BLaER1 treated with 17β-estradiol and CSF1 and Interleukin-3, amounts not matched to agents 10 nM and 100 nM (cell line): ENCODE results near the gene ERVMER34-1.

Experiments
- H3K27ac ChIP-seq, 11 experiments: shearing (Covaris generic); formaldehyde crosslinking; 2 replicates each; pipeline ENCODE4 v1.8.1; 2022
- H3K27me3 ChIP-seq, 11 experiments: shearing (Covaris generic); formaldehyde crosslinking; 2 replicates each; pipeline ENCODE4 v1.8.1; 2022
- H3K36me3 ChIP-seq, 11 experiments: shearing (Covaris generic); formaldehyde crosslinking; 2 replicates each; pipeline ENCODE4 v1.8.1; 2022
- H3K4me1 ChIP-seq, 10 experiments: shearing (Covaris generic); formaldehyde crosslinking; 2 replicates each; pipeline ENCODE4 v1.8.1; 2022
- H3K4me2 ChIP-seq, 11 experiments: shearing (Covaris generic); formaldehyde crosslinking; 2 replicates each; pipeline ENCODE4 v1.8.1; 2022
- H3K4me3 ChIP-seq, 10 experiments: shearing (Covaris generic); formaldehyde crosslinking; 2 replicates each; pipeline ENCODE4 v1.8.1; 2022
- H3K9ac ChIP-seq, 11 experiments: shearing (Covaris generic); formaldehyde crosslinking; 2 replicates each; pipeline ENCODE4 v1.8.1; 2022
- H3K9me3 ChIP-seq, 11 experiments: shearing (Covaris generic); formaldehyde crosslinking; replicated peaks in 1 of 11; 2 replicates each; pipeline ENCODE4 v1.8.1; 2022
- H4K20me1 ChIP-seq, 11 experiments: shearing (Covaris generic); formaldehyde crosslinking; 2 replicates each; pipeline ENCODE4 v1.8.1; 2022
- Cebpa-rat ChIP-seq, 11 experiments: shearing (Covaris generic); IDR thresholded peaks; 2 replicates each; pipeline ENCODE4 v1.8.1; 2022

The ERVMER34-1 gene

GRCh38 chr4:52713456-52713937, 37.7 kb downstream of the ERVMER34-1 start:
- peak overlapping the region; percentile 87 to 99 (median 96) for H3K4me2 ChIP-seq
- peaks cover 25 to 43% (median 32%) of the 10 kb centered on the region in 10 experiments for H3K4me1 ChIP-seq
- H4K20me1 ChIP-seq = peaks cover 0 to 50% (median 16%) of the 10 kb centered on the region in 11 experiments; a peak in 11 of 22 replicates
- peak overlapping the region; percentile 74 to 96 (median 91) for H3K4me3 ChIP-seq
- no peaks in the 10 kb centered on the region for H3K9me3 ChIP-seq
- peak overlapping the region; percentile 86 to 98 (median 96) for H3K9ac ChIP-seq
- peak overlapping the region in 10 of 11 experiments; percentile 82 to 97 (median 96); a peak in 20 of 22 replicates for H3K27ac ChIP-seq
- H3K27me3 ChIP-seq = no peaks in the 10 kb centered on the region
- peaks cover 31 to 51% (median 48%) of the 10 kb centered on the region in 11 experiments for H3K36me3 ChIP-seq
- TF ChIP-seq Cebpa-rat (IDR thresholded peaks at IDR 0.05) = no peak

GRCh38 chr4:52712251-52713130, 38.7 kb downstream of the ERVMER34-1 start:
- Histone ChIP-seq H4K20me1 (peaks cover 0 to 40% (median 9%) of the 10 kb centered on the region in 11 experiments; a peak in 11 of 22 replicates), H3K9me3 (no peaks in the 10 kb centered on the region), H3K27ac (peak overlapping the region; percentile 58 to 97 (median 95)), H3K36me3 (peaks cover 31 to 46% (median 43%) of the 10 kb centered on the region in 11 experiments), H3K4me3 (peak overlapping the region; percentile 74 to 96 (median 91)), H3K4me2 (peak overlapping the region; percentile 87 to 99 (median 96)), H3K4me1 (peaks cover 25 to 43% (median 32%) of the 10 kb centered on the region in 10 experiments), H3K27me3 (no peaks in the 10 kb centered on the region), H3K9ac (peak overlapping the region; percentile 86 to 98 (median 96))
- no peak for TF ChIP-seq Cebpa-rat (IDR thresholded peaks at IDR 0.05)

GRCh38 chr4:52711834-52712250, 39.4 kb downstream of the ERVMER34-1 start:
- Histone ChIP-seq H3K27me3 (no peaks in the 10 kb centered on the region), H3K4me3 (peak overlapping the region; percentile 33 to 96 (median 88); a peak in 16 of 20 replicates), H3K27ac (peak overlapping the region in 1 of 11 experiments; percentile 95; a peak in 1 of 22 replicates), H3K9me3 (no peaks in the 10 kb centered on the region), H3K9ac (peak overlapping the region in 1 of 11 experiments; percentile 40; a peak in 3 of 22 replicates), H4K20me1 (peaks cover 0 to 33% (median 9%) of the 10 kb centered on the region in 11 experiments; a peak in 10 of 22 replicates), H3K4me1 (peaks cover 25 to 43% (median 32%) of the 10 kb centered on the region in 10 experiments), H3K4me2 (peak overlapping the region; percentile 36 to 92 (median 60)), H3K36me3 (peaks cover 29 to 39% (median 37%) of the 10 kb centered on the region in 11 experiments)
- no peak for TF ChIP-seq Cebpa-rat (IDR thresholded peaks at IDR 0.05)

GRCh38 chr4:52711272-52711671, 40.0 kb downstream of the ERVMER34-1 start:
- H3K9me3 ChIP-seq = no peaks in the 10 kb centered on the region
- peaks cover 0 to 28% (median 6%) of the 10 kb centered on the region in 11 experiments; a peak in 10 of 22 replicates for H4K20me1 ChIP-seq
- H3K27ac ChIP-seq = no peak overlapping the region
- H3K4me2 ChIP-seq = peak overlapping the region in 9 of 11 experiments; percentile 10 to 69 (median 56); a peak in 11 of 22 replicates
- H3K36me3 ChIP-seq = peaks cover 23 to 33% (median 31%) of the 10 kb centered on the region in 11 experiments
- no peak overlapping the region for H3K4me3 ChIP-seq
- no peaks in the 10 kb centered on the region for H3K27me3 ChIP-seq
- peaks cover 25 to 41% (median 31%) of the 10 kb centered on the region in 10 experiments for H3K4me1 ChIP-seq
- no peak overlapping the region for H3K9ac ChIP-seq
- no peak for TF ChIP-seq Cebpa-rat (IDR thresholded peaks at IDR 0.05)

- Histone ChIP-seq H3K27ac (no peak overlapping the region), H3K36me3 (peaks cover 2 to 12% (median 10%) of the 10 kb centered on the region in 11 experiments; a peak in 21 of 22 replicates), H3K4me2 (no peak overlapping the region), H3K9ac (no peak overlapping the region), H4K20me1 (peaks cover 0 to 8% (median 0%) of the 10 kb centered on the region in 11 experiments; a peak in 3 of 22 replicates), H3K4me3 (no peak overlapping the region), H3K9me3 (no peaks in the 10 kb centered on the region), H3K27me3 (no peaks in the 10 kb centered on the region), H3K4me1 (peaks cover 9 to 20% (median 14%) of the 10 kb centered on the region in 10 experiments)
- TF ChIP-seq Cebpa-rat (IDR thresholded peaks at IDR 0.05) = no peak
These were observed 42.1 kb downstream of the ERVMER34-1 start for GRCh38 chr4:52709155-52709554.

GRCh38 chr4:52704661-52705060, 46.6 kb downstream of the ERVMER34-1 start:
- Histone ChIP-seq H3K4me1 (no peaks in the 10 kb centered on the region), H3K4me2 (no peak overlapping the region), H3K9ac (no peak overlapping the region), H3K9me3 (no peaks in the 10 kb centered on the region), H3K27me3 (no peaks in the 10 kb centered on the region), H3K36me3 (no peaks in the 10 kb centered on the region), H3K27ac (no peak overlapping the region), H3K4me3 (no peak overlapping the region), H4K20me1 (no peaks in the 10 kb centered on the region)
- no peak for TF ChIP-seq Cebpa-rat (IDR thresholded peaks at IDR 0.05)

GRCh38 chr4:52704133-52704532, 47.1 kb downstream of the ERVMER34-1 start:
- no peak overlapping the region for H3K4me2 ChIP-seq
- H3K9ac ChIP-seq = no peak overlapping the region
- no peaks in the 10 kb centered on the region for H3K36me3 ChIP-seq
- H3K4me1 ChIP-seq = no peaks in the 10 kb centered on the region
- H3K27ac ChIP-seq = no peak overlapping the region
- H4K20me1 ChIP-seq = no peaks in the 10 kb centered on the region
- H3K27me3 ChIP-seq = no peaks in the 10 kb centered on the region
- TF ChIP-seq Cebpa-rat (IDR thresholded peaks at IDR 0.05) = no peak
- no peaks in the 10 kb centered on the region for H3K9me3 ChIP-seq
- no peak overlapping the region for H3K4me3 ChIP-seq

- H3K4me2 ChIP-seq = no peak overlapping the region
- H3K4me1 ChIP-seq = no peaks in the 10 kb centered on the region
These were observed 50.0 kb downstream of the ERVMER34-1 start for GRCh38 chr4:52701207-52701606.

GRCh38 chr4:52694936-52695335, 56.3 kb downstream of the ERVMER34-1 start:
- no peaks in the 10 kb centered on the region for H4K20me1 ChIP-seq
- no peak overlapping the region for H3K9ac ChIP-seq
- TF ChIP-seq Cebpa-rat (IDR thresholded peaks at IDR 0.05) = no peak
- H3K27ac ChIP-seq = no peak overlapping the region
- no peaks in the 10 kb centered on the region for H3K27me3 ChIP-seq
- H3K36me3 ChIP-seq = no peaks in the 10 kb centered on the region
- no peak overlapping the region for H3K4me3 ChIP-seq
- no peak overlapping the region for H3K4me2 ChIP-seq
- peaks cover 34 to 52% (median 46%) of the 10 kb centered on the region in 11 experiments for H3K9me3 ChIP-seq
- H3K4me1 ChIP-seq = no peaks in the 10 kb centered on the region

More at GRCh38 chr4:52701207-52701606, 50.0 kb downstream of the ERVMER34-1 start:
- H3K27me3 ChIP-seq = no peaks in the 10 kb centered on the region
- no peak overlapping the region for H3K4me3 ChIP-seq
- H4K20me1 ChIP-seq = no peaks in the 10 kb centered on the region
- TF ChIP-seq Cebpa-rat (IDR thresholded peaks at IDR 0.05) = no peak
- no peaks in the 10 kb centered on the region for H3K9me3 ChIP-seq
- no peaks in the 10 kb centered on the region for H3K36me3 ChIP-seq
- H3K9ac ChIP-seq = no peak overlapping the region
- H3K27ac ChIP-seq = no peak overlapping the region
